IPS-NIHi7 (cell line): ENCODE data around the gene FARS2.

ENCODE experiments used
- DNase-seq: peaks from one replicate; pipeline ENCODE4 v3.0.0; 2012; ENCODE audit warnings: mixed read lengths; ENCODE audit errors: extremely low spot score

Gene FARS2

GRCh38 chr6:5754904-5755303 lies 493.6 kb downstream of the FARS2 start:
- no peak for DNase-seq

GRCh38 chr6:5759571-5759970 lies 498.3 kb downstream of the FARS2 start:
- DNase-seq: no peak

GRCh38 chr6:5761370-5761769 lies 500.1 kb downstream of the FARS2 start:
- no peak for DNase-seq

GRCh38 chr6:5762561-5762968 lies 501.3 kb downstream of the FARS2 start:
- no peak for DNase-seq

- no peak for DNase-seq
Measured at GRCh38 chr6:5763407-5763806, 502.1 kb downstream of the FARS2 start.

- no peak for DNase-seq
Measured at GRCh38 chr6:5763871-5764270, 502.6 kb downstream of the FARS2 start.

GRCh38 chr6:5764401-5764955 lies 503.2 kb downstream of the FARS2 start:
- DNase-seq: no peak

- DNase-seq: no peak
Measured at GRCh38 chr6:5765141-5765760, 503.9 kb downstream of the FARS2 start.

GRCh38 chr6:5766260-5766659 lies 504.9 kb downstream of the FARS2 start:
- DNase-seq: peak; percentile 46

- DNase-seq: no peak
Measured at GRCh38 chr6:5767471-5767870, 506.2 kb downstream of the FARS2 start.

GRCh38 chr6:5771211-5771610 lies 509.9 kb downstream of the FARS2 start:
- no peak for DNase-seq

GRCh38 chr6:5771759-5772390 lies 510.6 kb downstream of the FARS2 start:
- DNase-seq: no peak

- no peak for DNase-seq
Measured at GRCh38 chr6:5772408-5773120, 511.3 kb downstream of the FARS2 start.

GRCh38 chr6:5776104-5776503 lies 514.8 kb downstream of the FARS2 start:
- DNase-seq: no peak

- DNase-seq: no peak
Measured at GRCh38 chr6:5776706-5777390, 515.5 kb downstream of the FARS2 start.

GRCh38 chr6:5778317-5778857 lies 517.1 kb downstream of the FARS2 start:
- DNase-seq: no peak

GRCh38 chr6:5778906-5779305 lies 517.6 kb downstream of the FARS2 start:
- DNase-seq: no peak

GRCh38 chr6:5781019-5781418 lies 519.7 kb downstream of the FARS2 start:
- no peak for DNase-seq

GRCh38 chr6:5781966-5782556 lies 520.7 kb downstream of the FARS2 start:
- DNase-seq: no peak

- no peak for DNase-seq
Measured at GRCh38 chr6:5782783-5783547, 521.7 kb downstream of the FARS2 start.

GRCh38 chr6:5783584-5784089 lies 522.3 kb downstream of the FARS2 start:
- DNase-seq: no peak
